Kidney (tissue), 14 donors: ENCODE results near the gene PAK1. TPM values are rescaled to one million over a fixed set of nuclear protein-coding genes. Genes with fewer than 3 reads are reported as not detected.

ENCODE experiments used
- DNase-seq, 5 donors: peaks; one replicate each; pipeline ENCODE4 v3.0.0-alpha.2; 2013 to 2020
- FAIRE-seq: peaks from 2 replicates; lab custom pipeline; 2012; peaks lifted over from hg19 to GRCh38; lab: Jason Lieb, UNC
- H3K27ac ChIP-seq, 2 donors: one replicate each; pipeline ENCODE4 v1.7.0; 2013; ENCODE audit warnings: low read depth in 2 of 2, low read length in 2 of 2, inconsistent platforms in 1 of 2
- H3K27me3 ChIP-seq: one replicate; pipeline ENCODE4 v1.7.1; 2013; ENCODE audit warnings: low read length, inconsistent platforms; ENCODE audit not compliant: control insufficient read depth, insufficient read depth
- H3K36me3 ChIP-seq, 3 donors: one replicate each; pipeline versions ENCODE4 v1.7.0 to v1.7.1; 2013; ENCODE audit warnings: low read length in 3 of 3, control low read depth in 1 of 3, inconsistent platforms in 1 of 3; ENCODE audit not compliant: insufficient read depth in 3 of 3, control insufficient read depth in 2 of 3
- H3K4me1 ChIP-seq, 3 donors: one replicate each; pipeline versions ENCODE4 v1.7.0 to v1.7.1; 2013; ENCODE audit warnings: low read length in 3 of 3, inconsistent platforms in 1 of 3, low read depth in 1 of 3; ENCODE audit not compliant: control insufficient read depth in 2 of 3, insufficient read depth in 2 of 3
- H3K4me3 ChIP-seq, 3 donors: one replicate each; pipeline versions ENCODE4 v1.7.0 to v1.8.1; 2013; ENCODE audit warnings: low read length in 3 of 3, control low read depth in 1 of 3, inconsistent platforms in 1 of 3
- H3K9ac ChIP-seq, 3 donors: one replicate each; pipeline versions ENCODE4 v1.7.0 to v1.7.1; 2013; ENCODE audit warnings: low read length in 3 of 3, control low read depth in 1 of 3, inconsistent platforms in 1 of 3
- H3K9me3 ChIP-seq, 3 donors: one replicate each; pipeline versions ENCODE4 v1.7.0 to v1.7.1; 2013; ENCODE audit warnings: low read length in 3 of 3, control low read depth in 1 of 3, inconsistent platforms in 1 of 3; ENCODE audit not compliant: control insufficient read depth in 2 of 3, insufficient read depth in 1 of 3
- CTCF ChIP-seq: IDR thresholded peaks from 3 replicates; pipeline ENCODE4 v1.5.1; 2012; ENCODE audit warnings: mild to moderate bottlenecking, moderate library complexity, borderline replicate concordance; ENCODE audit not compliant: insufficient read depth; ENCODE audit errors: extremely low read depth
- intact Hi-C: fragments of 100-400 bp; cut with DNase I; formaldehyde crosslinking; loops from one replicate; pipeline ENCODE4 v1.11.1; 2022
- polyA plus RNA-seq: library from polyadenylated mRNA; stranded (reverse); fragments of 350-450 nt; fragmentation: Illumina TruSeq; extraction: RNeasy Lipid Tissue Mini Kit (QIAGEN cat#74804); gene quantifications from one replicate; pipeline ENCODE4 v1.2.3, GENCODE V29; 2014; ENCODE audit warnings: low read depth, low replicate concordance; ENCODE audit not compliant: insufficient read depth
- total RNA-seq: library from RNA; stranded (reverse); fragmentation: NEBNext Ultra II Directional; extraction: Animal tissue kit (Norgen Biotek cat#: 25700); gene quantifications from one replicate; pipeline ENCODE4 v1.2.1, GENCODE V29; 2021
- donor health status: control.
- donor health status: control.
- donor health status: control.
- donor health status: control.
- donor health status: control.
- donor health status: DM: yes; HTN: yes; CAD: no.
- donor health status: Normal renal cell carcinoma (clear cell type).

PAK1 gene
- total and polyA plus RNA-seq, 2 donors from 2014 or later = 22.2 to 29.1 TPM

GRCh38 chr11:77381729-77382665 is 91.9 kb downstream of the PAK1 start:
- no peaks in the 10 kb centered on the region for H3K9me3 ChIP-seq
- no peak overlapping the region for H3K9ac ChIP-seq
- intact Hi-C loops = no loop called here
- peaks cover 0 to 6% (median 5%) of the 10 kb centered on the region in 3 donors for H3K4me1 ChIP-seq
- FAIRE-seq = no peak
- TF ChIP-seq CTCF = no peak
- no peak overlapping the region for H3K4me3 ChIP-seq
- H3K27me3 ChIP-seq = no peaks in the 10 kb centered on the region
- no peaks in the 10 kb centered on the region for H3K36me3 ChIP-seq
- peak overlapping the region in 1 of 2 donors; percentile 56 for H3K27ac ChIP-seq
- no peak for DNase-seq

GRCh38 chr11:77379934-77380333 is 94.0 kb downstream of the PAK1 start:
- FAIRE-seq (no peak), DNase-seq (no peak)
- H3K9ac ChIP-seq = no peak overlapping the region
- H3K27me3 ChIP-seq = no peaks in the 10 kb centered on the region
- TF ChIP-seq CTCF = no peak
- H3K4me3 ChIP-seq = no peak overlapping the region
- no peak overlapping the region for H3K27ac ChIP-seq
- no peaks in the 10 kb centered on the region for H3K9me3 ChIP-seq
- peaks cover 0 to 6% (median 5%) of the 10 kb centered on the region in 3 donors for H3K4me1 ChIP-seq
- intact Hi-C loops = no loop called here
- no peaks in the 10 kb centered on the region for H3K36me3 ChIP-seq

DNA sequence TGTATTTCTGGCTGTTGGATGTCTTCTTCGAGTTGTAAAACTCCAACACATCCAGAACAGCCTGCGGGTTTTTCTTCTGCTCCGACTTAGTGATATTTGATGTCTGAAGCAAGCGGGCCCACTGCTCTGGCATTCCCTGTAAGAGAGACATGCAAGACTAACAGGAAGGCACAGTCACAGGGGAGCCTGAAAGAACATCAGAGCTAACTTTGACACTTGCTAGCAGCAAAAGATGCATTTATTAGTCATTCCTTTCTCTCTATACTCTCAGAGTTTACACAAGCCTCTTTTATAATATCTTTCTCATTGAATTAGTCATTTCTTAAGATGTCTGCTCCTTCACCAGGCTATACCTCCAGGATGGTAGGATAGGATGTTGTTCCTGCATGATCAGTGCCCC is 94.6 kb downstream of the PAK1 start:
- Histone ChIP-seq H3K4me1 (peaks cover 0 to 6% (median 5%) of the 10 kb centered on the region in 3 donors), H3K36me3 (peaks cover 0 to 3% (median 0%) of the 10 kb centered on the region in 3 donors), H3K27ac (no peak overlapping the region), H3K9ac (no peak overlapping the region), H3K9me3 (no peaks in the 10 kb centered on the region), H3K4me3 (no peak overlapping the region), H3K27me3 (no peaks in the 10 kb centered on the region)
- TF ChIP-seq CTCF = no peak
- DNase-seq (no peak), FAIRE-seq (no peak)
- intact Hi-C loops = no loop called here
